ENCODE data around the gene SNX9.

GRCh38 chr6:157946053-157946617 is 123.1 kb downstream of the SNX9 start:
- TF ChIP-seq CTCF (IDR thresholded peaks at IDR 0.05): no peak
- TF ChIP-seq EP300 (IDR thresholded peaks at IDR 0.05): no peak
- TF ChIP-seq POLR2AphosphoS5 (IDR thresholded peaks at IDR 0.05): no peak
- no peak for TF ChIP-seq POLR2A (IDR thresholded peaks at IDR 0.05)

Data from upper lobe of left lung (tissue), 4 donors.